Fibroblast of peridontal ligament (primary cell): ENCODE data around the gene SLC35E4.
"Not testable (repeated sequence)": the region's sequence is repeated elsewhere in the genome, so short reads cannot be mapped to it uniquely, and the experiment has no call there.

Source experiments
- DNase-seq: peaks from one replicate; pipeline ENCODE4 v3.0.0-alpha.2; 2010; ENCODE audit errors: extremely low read depth

SLC35E4 gene

DNA sequence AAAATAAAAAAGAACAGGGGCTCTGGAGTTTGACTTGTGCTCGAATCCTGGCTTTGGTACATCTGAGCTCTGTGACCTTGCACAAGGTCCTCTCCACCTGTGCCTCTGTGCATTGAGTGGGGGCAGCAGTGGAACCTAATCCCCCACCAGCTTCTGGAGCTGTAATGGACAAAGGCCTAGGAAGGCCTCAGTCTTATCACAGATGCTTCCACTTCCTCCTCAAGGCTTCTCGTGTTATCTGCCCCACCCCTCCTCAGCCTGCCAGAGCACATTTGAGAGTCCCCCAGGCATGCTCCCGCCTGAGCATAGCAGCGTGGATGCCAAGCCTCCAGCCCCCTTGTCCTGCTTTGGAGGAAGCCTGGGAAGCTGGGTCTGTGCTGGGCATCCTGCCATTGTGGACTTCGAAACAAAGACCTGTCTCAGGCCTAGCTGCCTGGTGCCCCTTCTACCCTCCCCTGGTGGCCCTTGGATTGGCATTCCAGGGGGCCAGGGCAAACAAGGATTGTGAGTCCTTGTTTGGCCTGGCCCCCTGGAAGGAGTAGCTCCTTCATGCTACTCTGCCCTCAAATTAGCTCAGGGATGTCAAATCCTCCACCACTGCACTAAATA lies 15.0 kb downstream of the SLC35E4 start:
- DNase-seq = no peak

DNA sequence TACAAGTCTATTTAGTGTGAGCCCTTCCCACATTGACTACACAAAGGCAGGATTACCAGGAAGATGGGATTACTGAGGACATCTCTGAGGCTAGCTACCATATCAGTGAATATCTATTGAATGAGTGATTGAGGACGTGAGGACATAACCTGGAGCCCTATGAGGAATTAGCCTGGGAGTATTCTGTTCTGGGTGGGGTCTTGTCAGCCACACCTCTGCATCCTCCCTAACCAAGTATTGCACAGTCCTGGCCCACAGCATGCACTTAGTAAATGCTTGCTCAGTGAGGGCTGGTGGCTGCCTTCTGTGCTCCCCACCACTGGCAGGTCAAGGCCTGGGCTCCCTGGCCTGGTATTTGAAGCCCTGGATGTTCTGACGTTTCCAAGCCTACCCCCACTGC lies 17.3 kb downstream of the SLC35E4 start:
- DNase-seq = no peak

DNA sequence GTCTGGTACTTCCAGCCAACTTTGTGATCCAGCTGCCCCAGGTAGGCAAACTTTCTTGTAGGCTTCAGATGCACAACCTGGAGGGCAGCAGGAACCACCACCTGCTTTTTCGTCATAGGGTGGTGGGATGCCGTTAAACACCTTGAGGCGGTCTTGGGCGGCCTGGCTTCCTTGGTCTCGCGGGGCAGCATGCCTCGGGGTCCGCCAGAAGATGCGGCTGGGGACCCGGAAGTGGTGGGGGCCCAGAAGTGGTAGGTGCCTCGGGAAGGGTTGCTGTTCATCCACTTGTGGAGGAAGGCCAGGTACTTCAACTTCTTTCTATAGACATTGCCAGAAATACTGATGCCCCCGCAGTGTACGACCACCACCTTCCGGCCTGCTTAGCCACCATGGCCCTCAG lies 18.8 kb downstream of the SLC35E4 start:
- no peak for DNase-seq

DNA sequence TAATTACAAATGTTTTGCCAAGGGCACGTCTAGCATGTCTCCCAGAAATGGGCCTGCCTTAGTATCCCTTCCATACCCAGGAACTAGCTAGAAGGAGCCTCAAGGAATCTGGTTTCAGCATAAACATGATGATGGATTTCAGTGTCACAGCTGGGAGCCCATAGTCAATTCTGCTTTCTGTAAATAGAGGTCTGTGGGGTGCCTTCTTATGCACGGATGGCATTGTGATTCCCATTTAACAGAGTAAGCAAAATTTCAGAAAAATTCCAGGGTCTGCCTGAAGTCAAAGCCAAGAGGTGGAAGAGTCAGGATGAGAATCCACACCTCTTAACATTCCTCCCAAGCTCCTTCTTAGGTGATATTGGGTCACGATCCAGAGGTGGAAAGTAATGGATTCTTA lies 20.0 kb downstream of the SLC35E4 start:
- no peak for DNase-seq

DNA sequence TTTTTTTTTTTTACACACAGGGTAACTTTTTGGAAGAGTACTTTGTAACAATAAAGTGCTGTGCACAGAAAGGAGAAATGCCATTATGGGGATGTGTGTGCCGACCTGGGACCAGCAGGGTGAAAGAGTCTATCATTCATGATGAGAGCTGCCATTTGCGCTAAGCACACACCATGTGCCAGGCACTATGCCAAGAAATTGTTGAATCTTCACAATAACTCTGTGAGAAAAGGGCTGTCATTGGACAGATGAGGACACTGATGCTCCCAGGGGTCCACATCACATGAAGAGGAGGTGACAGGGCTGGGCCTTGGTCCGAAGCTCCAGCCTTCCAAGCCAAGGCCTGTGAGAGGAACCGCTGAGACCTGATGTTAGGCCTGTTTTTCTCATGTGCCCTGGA lies 26.5 kb downstream of the SLC35E4 start:
- DNase-seq = no peak

DNA sequence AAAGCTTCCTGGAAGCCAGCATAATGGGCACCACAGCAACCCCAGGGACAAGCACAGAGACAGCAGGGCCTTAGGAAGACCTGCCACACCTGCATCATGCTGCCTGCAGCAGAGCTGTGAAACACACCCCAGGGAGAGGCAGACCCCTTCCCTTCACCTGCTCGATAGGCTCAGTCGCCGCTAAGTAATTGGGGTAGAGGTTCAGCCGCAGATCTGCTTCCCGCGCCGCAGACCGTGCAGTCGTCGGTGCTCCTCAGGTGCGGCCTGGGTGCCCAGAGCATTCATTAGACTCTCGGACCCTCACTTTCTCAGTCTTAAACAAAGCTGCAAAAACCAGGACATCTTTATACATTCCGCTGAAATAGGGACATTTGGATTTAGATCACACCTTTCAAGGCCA lies 29.2 kb downstream of the SLC35E4 start:
- DNase-seq = no peak

DNA sequence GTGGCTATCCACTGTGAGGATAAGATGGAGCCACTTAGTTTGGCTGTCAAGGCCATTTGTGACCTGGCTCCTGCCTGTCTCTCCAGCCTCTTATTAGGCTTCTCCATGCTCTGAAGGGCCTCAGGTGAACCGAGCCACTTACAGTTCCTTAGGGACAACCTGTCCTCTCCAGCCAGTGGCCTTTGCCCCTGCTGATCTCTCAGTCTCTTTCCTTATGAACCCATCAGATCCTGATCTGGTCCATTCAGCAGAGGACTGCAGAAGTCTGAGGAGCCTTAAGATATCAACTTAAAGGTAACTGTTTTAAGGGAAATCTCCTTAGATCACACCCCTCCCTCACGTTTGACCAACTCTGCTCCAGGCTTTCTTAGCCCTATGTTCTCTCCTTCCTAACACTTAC lies 29.7 kb downstream of the SLC35E4 start:
- DNase-seq = no peak

DNA sequence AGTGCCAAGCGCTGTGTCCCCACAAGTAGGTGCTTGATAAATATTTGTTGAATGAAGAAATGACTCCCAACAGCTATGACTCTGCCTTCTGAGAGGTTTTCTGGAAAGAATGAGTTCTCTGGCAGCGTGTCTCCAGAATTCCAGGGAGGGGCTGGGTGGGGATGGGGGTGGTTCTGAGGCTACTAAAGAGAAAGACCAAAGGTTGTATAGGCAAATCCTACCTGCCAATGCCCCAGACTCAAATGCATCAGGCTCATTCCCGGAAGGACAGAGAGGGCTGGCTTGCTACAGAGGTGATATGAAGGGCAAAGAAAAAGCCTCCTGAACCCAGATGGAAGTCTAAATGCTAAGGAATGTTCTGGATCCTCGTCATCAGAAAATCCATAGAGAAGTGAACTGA lies 30.2 kb downstream of the SLC35E4 start:
- no peak for DNase-seq

DNA sequence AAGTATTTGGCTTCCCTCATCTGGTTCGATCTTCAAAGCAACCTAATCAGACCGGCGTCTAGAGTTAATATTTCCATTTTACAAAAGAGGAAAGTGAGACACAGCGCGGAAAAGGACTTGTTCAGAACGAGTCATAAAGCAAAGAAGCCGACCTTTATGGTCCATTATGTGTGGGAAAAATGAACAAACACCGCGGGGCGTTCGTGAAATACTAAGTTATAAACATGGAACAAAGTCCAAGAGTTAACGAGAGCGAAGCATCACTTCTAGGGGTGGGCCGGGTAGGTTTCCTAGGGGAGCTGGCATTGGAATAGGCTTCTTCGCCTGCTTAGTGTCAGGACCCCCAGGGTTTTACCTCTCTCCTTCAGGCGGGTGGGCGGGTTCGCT lies 31.5 kb downstream of the SLC35E4 start:
- peak; percentile 23 for DNase-seq

DNA sequence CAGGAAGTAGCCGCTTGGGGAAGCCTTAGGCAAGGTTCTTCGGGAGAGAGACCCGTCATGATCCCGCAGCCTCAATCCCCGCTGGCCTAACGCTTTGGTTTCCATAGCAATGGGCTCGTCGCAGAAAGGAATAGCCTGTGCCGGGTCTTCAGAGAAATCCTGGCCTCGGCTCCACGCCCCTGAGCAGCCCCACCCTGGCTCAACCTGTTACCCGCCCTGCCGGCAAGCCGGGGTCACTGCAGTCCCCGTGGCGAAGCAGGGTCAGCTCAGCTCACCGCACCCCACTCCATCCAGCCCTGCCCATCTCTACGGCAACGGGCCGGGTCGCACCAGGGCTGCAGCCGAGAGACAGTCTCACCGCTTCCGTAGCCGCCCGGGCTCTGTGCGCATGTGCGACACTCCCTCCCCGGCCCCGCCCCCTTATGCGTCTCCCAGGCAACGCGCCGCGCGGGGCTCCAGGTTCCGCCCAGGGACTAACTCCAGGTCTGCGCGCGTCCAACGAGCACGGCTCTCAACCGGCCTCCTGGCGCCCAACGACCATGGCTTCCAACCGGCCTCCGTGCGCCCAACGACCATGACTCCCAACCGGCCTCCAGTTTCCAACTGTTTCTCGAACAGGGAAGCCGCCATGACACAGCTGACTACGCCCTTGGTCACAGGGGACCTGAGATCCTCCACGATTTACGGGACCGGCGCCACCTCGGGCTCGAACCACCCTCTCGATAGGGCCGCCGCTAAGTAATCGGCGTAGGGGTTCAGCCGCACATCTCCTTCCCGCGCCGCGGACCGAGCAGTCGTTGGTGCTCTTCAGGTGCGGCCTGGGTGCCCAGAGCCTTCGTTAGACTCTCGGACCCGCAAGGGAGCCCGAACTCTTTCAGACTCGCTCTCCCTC lies 32.2 kb downstream of the SLC35E4 start, which contains the start of gene DUSP18:
TSS of gene DUSP18 (minus strand) at position 382 of the 892 bp plus-strand sequence. CDS start 3,872 bp downstream, outside the sequence.
- DNase-seq = peak; percentile 85

DNA sequence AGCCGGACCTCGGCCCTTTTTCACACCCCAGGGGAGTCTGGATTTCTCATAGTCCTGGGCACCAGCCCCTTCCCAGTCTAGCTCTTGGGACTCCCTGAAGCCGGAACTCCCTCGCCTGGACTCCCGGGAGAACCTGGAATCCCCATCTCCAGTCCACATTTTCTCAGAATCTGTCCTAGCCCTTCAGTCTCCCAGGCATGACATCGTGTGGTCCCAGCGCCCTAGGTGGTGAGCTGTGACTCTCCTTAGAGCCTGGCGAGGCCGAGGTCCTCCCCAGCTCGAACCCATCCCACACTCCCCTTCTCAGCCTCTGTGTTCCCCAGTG lies 32.8 kb downstream of the SLC35E4 start:
- no peak for DNase-seq

DNA sequence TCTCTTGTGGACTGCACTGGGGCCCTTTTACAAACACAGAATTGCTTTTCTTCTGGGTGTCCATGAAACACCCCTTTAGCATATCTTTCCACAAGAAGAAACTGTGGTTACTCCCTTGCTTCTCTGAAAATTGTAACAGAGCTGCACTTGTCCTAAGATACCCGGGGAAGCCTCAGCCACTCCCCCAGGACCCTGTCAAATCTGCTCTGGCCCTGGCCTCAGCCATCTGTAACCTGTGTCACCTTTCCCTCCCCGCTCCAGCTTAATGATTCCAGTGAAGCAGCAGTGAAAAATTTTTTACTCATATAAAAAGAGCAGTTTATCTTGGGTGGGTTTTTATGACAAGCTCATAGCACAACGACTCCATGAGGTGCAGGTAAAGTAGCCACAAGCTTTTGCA lies 35.5 kb downstream of the SLC35E4 start:
- no peak for DNase-seq

DNA sequence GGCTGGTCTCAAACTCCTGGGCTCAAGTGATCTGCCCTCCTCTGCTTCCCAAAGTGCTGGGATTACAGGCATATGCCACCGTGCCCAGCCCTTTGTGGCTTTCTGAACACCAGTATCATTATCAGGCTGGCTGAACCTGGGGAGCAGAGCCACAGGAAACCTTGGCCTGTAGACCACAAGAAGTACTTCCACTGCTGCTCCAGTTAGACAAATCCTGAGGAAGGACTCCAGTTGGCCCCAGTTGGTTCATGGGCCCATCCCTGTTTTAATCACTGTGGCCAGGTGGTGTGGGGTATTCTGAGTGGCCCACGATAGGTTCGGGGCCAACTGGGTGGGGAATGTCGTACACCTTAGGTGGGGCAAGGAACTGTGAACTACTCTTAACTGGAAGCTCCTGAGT lies 37.6 kb downstream of the SLC35E4 start:
- no peak for DNase-seq

DNA sequence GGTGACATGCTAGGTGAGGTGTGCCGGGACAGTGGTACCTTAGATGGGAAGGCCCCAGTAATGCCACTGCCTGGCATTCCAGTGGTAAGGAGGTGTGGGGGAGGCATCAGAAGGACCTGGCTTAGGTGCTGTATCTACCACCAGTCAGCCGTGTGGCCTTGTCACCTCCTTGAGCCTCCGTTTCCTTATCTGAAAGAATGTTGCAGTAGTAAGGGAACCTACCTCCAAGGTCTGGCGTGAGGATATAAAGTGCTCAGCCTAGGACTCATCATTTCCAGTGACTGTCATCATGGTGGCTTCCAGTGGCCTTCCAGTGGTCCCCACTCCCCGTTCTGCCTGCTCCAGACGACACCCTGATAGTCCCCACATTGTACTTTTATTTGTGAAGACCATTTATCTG lies 38.9 kb downstream of the SLC35E4 start:
- no peak for DNase-seq

DNA sequence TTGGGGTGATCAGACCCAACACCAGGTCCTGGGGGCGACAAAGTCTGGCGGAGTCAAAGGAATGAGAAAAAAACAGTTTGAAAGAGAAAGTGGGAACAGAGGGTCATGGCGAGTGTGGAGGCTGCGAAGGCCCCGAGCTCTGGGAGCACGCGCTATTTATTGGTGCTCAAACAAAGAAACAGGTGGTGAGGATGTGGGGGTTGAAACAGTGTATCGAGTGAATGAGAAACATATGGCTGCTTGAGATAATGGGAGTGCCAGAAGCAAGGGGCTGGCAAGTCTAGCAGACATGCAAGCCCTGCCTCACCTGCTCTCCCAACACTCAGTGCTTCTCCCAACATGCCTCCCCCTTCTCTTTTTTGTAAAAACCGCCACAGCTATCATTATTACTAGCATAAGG lies 39.9 kb downstream of the SLC35E4 start:
- DNase-seq = no peak

DNA sequence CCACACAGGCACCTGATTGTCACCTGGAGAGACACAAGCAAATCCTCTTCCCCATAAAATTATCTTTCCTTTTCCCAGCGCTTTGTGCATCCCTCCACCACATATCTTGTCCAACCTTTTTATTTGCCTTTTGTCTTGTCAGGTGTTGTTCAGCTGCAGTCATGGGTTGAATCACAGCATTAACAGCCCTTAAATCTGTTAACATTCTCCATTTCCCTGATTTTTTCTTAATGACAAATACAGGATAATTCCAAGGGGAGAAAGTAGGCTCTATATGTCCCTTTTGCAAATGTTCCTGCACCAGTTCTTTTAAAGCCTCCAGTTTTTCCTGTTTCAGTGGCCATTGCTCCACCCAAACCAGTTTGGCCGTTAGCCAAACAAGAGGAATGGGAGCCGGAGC lies 41.0 kb downstream of the SLC35E4 start:
- not testable (repeated sequence) for DNase-seq

DNA sequence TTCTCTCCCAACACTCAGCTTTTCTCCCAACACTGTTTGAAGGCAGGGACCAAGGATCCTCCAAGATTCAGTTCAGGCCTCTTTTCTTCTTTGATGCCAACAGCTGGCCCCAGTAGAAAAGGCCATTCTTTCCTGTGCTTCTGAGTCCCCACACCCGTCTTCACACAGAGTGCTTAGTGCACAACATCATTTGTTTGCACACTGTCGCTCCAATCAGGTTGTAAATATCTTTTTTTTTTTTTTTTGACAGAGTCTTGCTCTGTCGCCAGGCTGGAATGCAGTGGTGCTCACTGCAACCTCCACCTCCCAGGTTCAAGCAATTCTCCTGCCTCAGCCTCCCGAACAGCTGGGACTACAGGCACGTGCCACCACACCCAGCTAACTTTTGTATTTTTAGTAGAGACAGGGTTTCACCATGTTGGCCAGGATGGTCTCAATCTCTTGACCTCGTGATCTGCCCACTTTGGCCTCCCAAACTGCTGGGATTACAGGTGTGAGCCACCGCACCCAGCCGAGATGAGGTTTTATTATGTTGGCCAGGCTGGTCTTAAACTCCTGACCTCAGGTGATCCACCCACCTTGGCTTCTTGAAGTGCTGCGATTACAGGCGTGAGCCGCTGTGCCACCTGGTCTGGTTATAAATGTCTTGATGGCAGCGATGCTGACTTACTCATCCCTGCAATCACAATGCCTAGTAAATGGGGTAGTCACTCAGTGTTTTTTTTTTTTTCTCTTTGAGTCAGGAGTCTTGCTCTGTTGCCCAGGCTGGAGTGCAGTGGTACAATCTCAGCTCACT lies 44.5 kb downstream of the SLC35E4 start:
- not testable (repeated sequence) for DNase-seq

DNA sequence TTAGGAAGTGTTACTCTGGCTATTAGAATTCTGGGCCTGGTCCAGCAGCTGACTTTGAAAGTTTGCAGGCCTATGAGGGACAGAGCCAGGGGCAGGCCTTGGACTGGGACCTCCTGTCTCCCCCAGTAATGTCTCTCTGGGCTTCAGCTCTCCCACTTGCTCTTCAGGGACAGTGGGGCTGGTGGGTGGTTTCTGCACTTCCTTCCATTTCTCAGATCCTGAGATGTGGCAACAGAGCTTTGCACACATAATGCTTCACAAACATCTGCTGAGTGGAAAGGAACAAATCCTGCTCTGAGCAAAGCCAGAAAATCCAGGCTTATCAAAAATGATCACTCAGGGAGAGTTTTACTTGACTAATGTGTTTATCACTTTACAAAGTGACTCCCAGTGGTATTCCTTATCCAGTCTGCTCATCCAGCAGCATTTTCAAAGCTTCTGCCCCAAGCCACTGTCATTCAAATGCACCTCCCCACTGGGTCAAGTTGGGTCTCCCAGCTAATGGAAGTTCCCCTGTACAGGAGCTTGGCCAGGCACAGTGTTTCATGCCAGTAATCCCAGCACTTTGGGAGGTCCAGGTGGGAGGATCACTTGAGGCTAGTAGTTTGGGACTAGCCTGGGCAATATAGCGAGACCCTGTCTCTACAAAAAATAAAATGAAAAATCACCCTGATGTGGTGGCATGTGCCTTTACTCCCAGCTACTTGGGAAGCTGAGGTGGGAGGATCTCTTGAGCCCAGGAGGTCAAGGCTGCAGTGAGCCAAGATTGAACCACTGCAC lies 45.6 kb downstream of the SLC35E4 start:
- DNase-seq = no peak

DNA sequence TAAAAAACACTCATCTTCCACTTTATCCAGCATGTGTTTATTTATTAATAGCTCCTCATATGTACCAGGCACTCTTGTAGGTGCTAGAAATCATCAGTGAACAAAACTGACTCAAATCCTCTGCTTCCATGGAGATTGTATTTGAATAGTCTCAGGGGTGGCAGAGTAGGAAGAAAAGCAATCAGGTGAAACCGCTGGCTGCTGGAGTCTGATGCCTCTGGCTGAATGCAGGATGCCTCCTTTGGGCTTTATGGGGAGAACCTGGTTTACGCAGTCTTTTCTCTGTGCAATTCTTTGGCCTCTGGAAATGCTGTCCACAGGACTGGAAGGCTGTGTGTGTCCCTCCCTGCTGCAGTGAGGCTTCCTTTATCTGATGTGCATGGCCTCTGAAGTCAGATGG lies 46.2 kb downstream of the SLC35E4 start:
- DNase-seq = no peak

DNA sequence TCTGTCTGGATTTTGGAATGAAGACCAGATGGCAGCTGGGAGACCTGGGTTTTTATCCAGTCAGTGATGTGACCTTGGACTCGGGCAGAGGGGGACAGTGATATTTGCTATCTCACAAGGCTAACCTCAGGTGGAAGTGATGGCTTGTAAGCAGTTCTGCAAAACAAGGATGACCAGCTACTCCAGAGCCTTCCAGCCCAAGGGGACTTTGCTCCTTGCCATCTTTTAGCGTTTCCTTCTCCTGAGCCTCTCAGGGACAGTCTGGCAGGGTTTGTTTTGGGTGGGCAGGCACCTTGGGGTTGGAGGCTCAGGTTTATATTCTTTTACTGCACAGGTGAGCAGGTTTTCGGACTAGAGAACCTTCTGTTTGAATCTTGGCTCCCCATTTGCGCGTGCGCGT lies 49.6 kb downstream of the SLC35E4 start:
- DNase-seq = no peak

DNA sequence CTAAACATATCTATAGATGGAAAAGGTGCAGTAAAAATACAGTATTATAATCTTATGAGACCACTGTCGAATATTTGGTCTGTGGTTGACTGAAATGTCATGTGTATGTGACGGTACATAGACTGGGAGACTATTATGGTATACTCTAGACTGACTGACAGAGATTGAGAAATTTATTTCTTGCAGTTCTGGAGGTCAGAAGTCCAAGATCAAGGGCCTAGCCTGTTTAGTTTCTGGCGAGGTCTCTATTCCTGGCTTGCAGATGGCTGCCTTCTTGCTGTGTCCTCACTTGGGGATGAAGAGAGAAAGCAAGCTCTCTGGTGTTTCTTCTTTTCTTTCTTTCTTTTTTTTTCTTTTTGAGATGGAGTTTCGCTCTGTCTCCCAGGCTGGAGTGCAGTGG lies 51.8 kb downstream of the SLC35E4 start:
- no peak for DNase-seq

DNA sequence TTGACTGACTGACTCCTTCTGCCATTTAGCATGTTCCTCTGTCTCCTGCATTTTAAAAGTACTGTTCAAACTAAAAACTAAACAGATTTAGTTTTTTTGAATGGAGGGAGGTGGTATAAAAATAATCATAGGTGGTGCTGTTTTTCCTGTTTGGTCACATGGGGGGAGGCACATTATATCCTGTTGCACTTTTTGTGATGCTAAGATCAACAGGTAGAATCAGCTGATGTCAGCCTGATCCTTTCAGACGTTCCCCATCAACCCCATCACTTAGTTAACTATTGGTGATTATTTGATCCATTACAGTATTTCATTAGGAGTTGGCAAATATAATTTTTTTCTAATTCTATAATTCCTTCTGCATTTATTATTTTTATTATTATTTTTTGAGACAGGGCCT lies 54.0 kb downstream of the SLC35E4 start:
- no peak for DNase-seq
